ENCODE results near the gene PSMA6. TPM values are rescaled to one million over a fixed set of nuclear protein-coding genes. Genes with fewer than 3 reads are reported as not detected.
A peak's percentile ranks its signal among the peaks of the same experiment; 100 is the strongest.

The PSMA6 gene
- total and polyA plus RNA-seq, 2 of the 13 experiments (the other 11 are each of a cell fraction or from before 2014, with no cell fraction given): 525 to 1,109 TPM

- peak; percentile 98 for TF ChIP-seq RBM39 (IDR thresholded peaks at IDR 0.05; ENCODE audit: low read depth, low read length, poor library complexity, severe bottlenecking)
- TF ChIP-seq MED8 (CRISPR knock-in tag; IDR thresholded peaks at IDR 0.05; ENCODE audit: insufficient replicate concordance): peak; percentile 95
- TF ChIP-seq ZNF563 (CRISPR knock-in tag; IDR thresholded peaks at IDR 0.05): peak; percentile 99
- peak; percentile 98 for TF ChIP-seq ZNF136 (CRISPR knock-in tag; IDR thresholded peaks at IDR 0.05; ENCODE audit: low read depth)
- TF ChIP-seq THRA (CRISPR knock-in tag; IDR thresholded peaks at IDR 0.05; ENCODE audit: borderline replicate concordance): peak; percentile 70; the same call in 1 of the 2 replicates
- TF ChIP-seq CENPT (CRISPR knock-in tag; IDR thresholded peaks at IDR 0.05; ENCODE audit: low read depth): peak; percentile 93
- TF ChIP-seq ZNF180 (CRISPR knock-in tag; IDR thresholded peaks at IDR 0.05; ENCODE audit: borderline replicate concordance, low read depth): peak; percentile 86; the same call in 1 of the 2 replicates
- TF ChIP-seq NFE2L2 (IDR thresholded peaks at IDR 0.05; ENCODE audit: low read length): peak; percentile 76
- peak; percentile 99 for TF ChIP-seq IRF2 (CRISPR knock-in tag; IDR thresholded peaks at IDR 0.05)
- TF ChIP-seq ZNF446 (CRISPR knock-in tag; IDR thresholded peaks at IDR 0.05): peak; percentile 87; the same call in 1 of the 2 replicates
- peak; percentile 94; the same call in 1 of the 2 replicates for TF ChIP-seq ISX (CRISPR knock-in tag; conservative IDR thresholded peaks at IDR 0.05)
- TF ChIP-seq ZNF629 (CRISPR knock-in tag; conservative IDR thresholded peaks at IDR 0.05): peak; percentile 38; the same call in 1 of the 2 replicates
- TF ChIP-seq ZNF75D (CRISPR knock-in tag; IDR thresholded peaks at IDR 0.05; ENCODE audit: borderline replicate concordance): no peak
- peak; percentile 76 for TF ChIP-seq HCFC1 (IDR thresholded peaks at IDR 0.05; ENCODE audit: low read depth, low read length)
- peak; percentile 87 for TF ChIP-seq YY1 (IDR thresholded peaks at IDR 0.05; ENCODE audit: insufficient read depth, insufficient replicate concordance, low read depth, low read length)
- TF ChIP-seq NR2F1 (CRISPR knock-in tag; IDR thresholded peaks at IDR 0.05): peak in 1 of 2 experiments; percentile 9; a peak in 1 of 4 replicates
- TF ChIP-seq, protein P1, sequence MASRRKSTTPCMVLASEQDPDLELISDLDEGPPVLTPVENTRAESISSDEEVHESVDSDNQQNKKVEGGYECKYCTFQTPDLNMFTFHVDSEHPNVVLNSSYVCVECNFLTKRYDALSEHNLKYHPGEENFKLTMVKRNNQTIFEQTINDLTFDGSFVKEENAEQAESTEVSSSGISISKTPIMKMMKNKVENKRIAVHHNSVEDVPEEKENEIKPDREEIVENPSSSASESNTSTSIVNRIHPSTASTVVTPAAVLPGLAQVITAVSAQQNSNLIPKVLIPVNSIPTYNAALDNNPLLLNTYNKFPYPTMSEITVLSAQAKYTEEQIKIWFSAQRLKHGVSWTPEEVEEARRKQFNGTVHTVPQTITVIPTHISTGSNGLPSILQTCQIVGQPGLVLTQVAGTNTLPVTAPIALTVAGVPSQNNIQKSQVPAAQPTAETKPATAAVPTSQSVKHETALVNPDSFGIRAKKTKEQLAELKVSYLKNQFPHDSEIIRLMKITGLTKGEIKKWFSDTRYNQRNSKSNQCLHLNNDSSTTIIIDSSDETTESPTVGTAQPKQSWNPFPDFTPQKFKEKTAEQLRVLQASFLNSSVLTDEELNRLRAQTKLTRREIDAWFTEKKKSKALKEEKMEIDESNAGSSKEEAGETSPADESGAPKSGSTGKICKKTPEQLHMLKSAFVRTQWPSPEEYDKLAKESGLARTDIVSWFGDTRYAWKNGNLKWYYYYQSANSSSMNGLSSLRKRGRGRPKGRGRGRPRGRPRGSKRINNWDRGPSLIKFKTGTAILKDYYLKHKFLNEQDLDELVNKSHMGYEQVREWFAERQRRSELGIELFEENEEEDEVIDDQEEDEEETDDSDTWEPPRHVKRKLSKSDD (CRISPR knock-in tag; IDR thresholded peaks at IDR 0.05; ENCODE audit: low read depth): peak; percentile 65
- no peak for TF ChIP-seq SUZ12 (IDR thresholded peaks at IDR 0.05; ENCODE audit: low read depth, low read length)
These were observed at the start of gene PSMA6 (continued) for GRCh38 chr14:35292051-35292769.
